ENCODE measurements around the gene VAV2.

Gene VAV2

GRCh38 chr9:133845440-133845839 is 146.7 kb downstream of the VAV2 start (continued):
- TF ChIP-seq TSHZ2 (CRISPR knock-in tag; IDR thresholded peaks at IDR 0.05) (no peak), CREB5 (CRISPR knock-in tag; IDR thresholded peaks at IDR 0.05; ENCODE audit: low read depth) (no peak), ZC3H10 (CRISPR knock-in tag; IDR thresholded peaks at IDR 0.05) (no peak), ZFP30 (CRISPR knock-in tag; IDR thresholded peaks at IDR 0.05) (no peak), ZNF565 (CRISPR knock-in tag; conservative IDR thresholded peaks at IDR 0.05; ENCODE audit: low read depth) (no peak), TCF4 (CRISPR knock-in tag; IDR thresholded peaks at IDR 0.05; ENCODE audit: borderline replicate concordance) (no peak)

GRCh38 chr9:133844881-133845410 is 147.2 kb downstream of the VAV2 start:
- TF ChIP-seq BACH2 (CRISPR knock-in tag; IDR thresholded peaks at IDR 0.05; ENCODE audit: borderline replicate concordance) (no peak), SNAI2 (CRISPR knock-in tag; IDR thresholded peaks at IDR 0.05) (no peak)
- ATAC-seq = no peak; the same call in 2 of the 3 replicates

- no peak for ATAC-seq
- TF ChIP-seq ZFP30 (CRISPR knock-in tag; IDR thresholded peaks at IDR 0.05) = no peak
- no peak for TF ChIP-seq ESRRG (CRISPR knock-in tag; IDR thresholded peaks at IDR 0.05)
Observed at GRCh38 chr9:133844398-133844784, 147.7 kb downstream of the VAV2 start.

GRCh38 chr9:133843751-133844397 is 148.2 kb downstream of the VAV2 start:
- no peak for ATAC-seq
- TF ChIP-seq TSHZ2 (CRISPR knock-in tag; IDR thresholded peaks at IDR 0.05) (no peak), ZNF70 (CRISPR knock-in tag; IDR thresholded peaks at IDR 0.05) (no peak), ISL1 (CRISPR knock-in tag; IDR thresholded peaks at IDR 0.05) (no peak), RARB (CRISPR knock-in tag; IDR thresholded peaks at IDR 0.05) (no peak), CREB5 (CRISPR knock-in tag; IDR thresholded peaks at IDR 0.05; ENCODE audit: low read depth) (no peak), GLIS3 (CRISPR knock-in tag; IDR thresholded peaks at IDR 0.05) (no peak), ZNF565 (CRISPR knock-in tag; conservative IDR thresholded peaks at IDR 0.05; ENCODE audit: low read depth) (no peak), ZC3H10 (CRISPR knock-in tag; IDR thresholded peaks at IDR 0.05) (no peak)

- TF ChIP-seq BACH2 (CRISPR knock-in tag; IDR thresholded peaks at IDR 0.05; ENCODE audit: borderline replicate concordance) = no peak
- no peak for TF ChIP-seq ZFP30 (CRISPR knock-in tag; IDR thresholded peaks at IDR 0.05)
- TF ChIP-seq PATZ1 (CRISPR knock-in tag; IDR thresholded peaks at IDR 0.05; ENCODE audit: borderline replicate concordance) = no peak
- TF ChIP-seq SNAI2 (CRISPR knock-in tag; IDR thresholded peaks at IDR 0.05) = no peak
- TF ChIP-seq ZNF565 (CRISPR knock-in tag; conservative IDR thresholded peaks at IDR 0.05; ENCODE audit: low read depth) = no peak
- no peak for TF ChIP-seq CSDC2 (CRISPR knock-in tag; IDR thresholded peaks at IDR 0.05)
- no peak for TF ChIP-seq ARNTL (CRISPR knock-in tag; IDR thresholded peaks at IDR 0.05; ENCODE audit: borderline replicate concordance, low read depth)
- no peak for TF ChIP-seq TCF4 (CRISPR knock-in tag; IDR thresholded peaks at IDR 0.05; ENCODE audit: borderline replicate concordance)
- no peak for TF ChIP-seq CSRNP3 (CRISPR knock-in tag; IDR thresholded peaks at IDR 0.05)
- no peak for ATAC-seq
Observed at GRCh38 chr9:133843250-133843649, 148.9 kb downstream of the VAV2 start.
